Measurements from ENCODE around the gene KRTAP9-1. TPM values are rescaled to one million over a fixed set of nuclear protein-coding genes. Genes with fewer than 3 reads are reported as not detected.
"Not testable (repeated sequence)": the region's sequence is repeated elsewhere in the genome, so short reads cannot be mapped to it uniquely, and the experiment has no call there.

KRTAP9-1 gene
- total and polyA plus RNA-seq, 2 donors (not counting 3 experiments of a cell fraction or from before 2014, with no cell fraction given), result not detected

DNA sequence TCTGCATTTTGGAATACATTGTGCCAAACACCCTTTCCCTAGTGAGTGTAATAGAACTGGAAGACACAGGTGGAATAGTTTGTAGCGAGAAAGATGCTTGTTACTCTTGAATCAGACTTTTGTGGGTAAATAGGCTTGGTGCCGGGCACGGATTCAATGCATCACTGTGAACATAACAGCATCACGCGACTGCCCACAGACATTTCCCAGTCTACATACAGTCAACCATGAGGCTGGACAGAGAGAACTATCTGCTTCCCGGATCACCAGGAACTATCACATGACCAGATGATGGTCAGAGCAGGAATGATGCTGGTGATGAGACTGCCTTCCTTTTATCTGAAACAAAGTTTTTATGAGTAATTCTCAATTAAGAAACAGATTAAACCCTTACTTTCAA is 36.4 kb downstream of the KRTAP9-1 start:
- TF ChIP-seq JUN (IDR thresholded peaks at IDR 0.05; ENCODE audit: borderline replicate concordance, insufficient read depth, insufficient read length, low read depth), result no peak
- TF ChIP-seq, protein P1, sequence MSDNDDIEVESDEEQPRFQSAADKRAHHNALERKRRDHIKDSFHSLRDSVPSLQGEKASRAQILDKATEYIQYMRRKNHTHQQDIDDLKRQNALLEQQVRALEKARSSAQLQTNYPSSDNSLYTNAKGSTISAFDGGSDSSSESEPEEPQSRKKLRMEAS (IDR thresholded peaks at IDR 0.05; ENCODE audit: insufficient read depth, insufficient read length), result no peak
- no peak for TF ChIP-seq GATA2 (IDR thresholded peaks at IDR 0.05; ENCODE audit: insufficient read depth, insufficient read length, low read depth, low read length)
- no peak for TF ChIP-seq EZH2 (IDR thresholded peaks at IDR 0.05; ENCODE audit: borderline replicate concordance, low read depth, low read length, severe bottlenecking)
- TF ChIP-seq POLR2A (IDR thresholded peaks at IDR 0.05; ENCODE audit: low read depth, low read length), result no peak
- TF ChIP-seq FOS (IDR thresholded peaks at IDR 0.05; ENCODE audit: borderline replicate concordance, insufficient read depth, low read length), result no peak
- no peak for TF ChIP-seq POLR2AphosphoS5 (IDR thresholded peaks at IDR 0.05; ENCODE audit: insufficient read depth, low read depth, low read length)
- TF ChIP-seq, protein P2, sequence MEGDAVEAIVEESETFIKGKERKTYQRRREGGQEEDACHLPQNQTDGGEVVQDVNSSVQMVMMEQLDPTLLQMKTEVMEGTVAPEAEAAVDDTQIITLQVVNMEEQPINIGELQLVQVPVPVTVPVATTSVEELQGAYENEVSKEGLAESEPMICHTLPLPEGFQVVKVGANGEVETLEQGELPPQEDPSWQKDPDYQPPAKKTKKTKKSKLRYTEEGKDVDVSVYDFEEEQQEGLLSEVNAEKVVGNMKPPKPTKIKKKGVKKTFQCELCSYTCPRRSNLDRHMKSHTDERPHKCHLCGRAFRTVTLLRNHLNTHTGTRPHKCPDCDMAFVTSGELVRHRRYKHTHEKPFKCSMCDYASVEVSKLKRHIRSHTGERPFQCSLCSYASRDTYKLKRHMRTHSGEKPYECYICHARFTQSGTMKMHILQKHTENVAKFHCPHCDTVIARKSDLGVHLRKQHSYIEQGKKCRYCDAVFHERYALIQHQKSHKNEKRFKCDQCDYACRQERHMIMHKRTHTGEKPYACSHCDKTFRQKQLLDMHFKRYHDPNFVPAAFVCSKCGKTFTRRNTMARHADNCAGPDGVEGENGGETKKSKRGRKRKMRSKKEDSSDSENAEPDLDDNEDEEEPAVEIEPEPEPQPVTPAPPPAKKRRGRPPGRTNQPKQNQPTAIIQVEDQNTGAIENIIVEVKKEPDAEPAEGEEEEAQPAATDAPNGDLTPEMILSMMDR (IDR thresholded peaks at IDR 0.05; ENCODE audit: extremely low read depth in 1 of 2, insufficient read depth in 1 of 2, low read depth in 1 of 2, low read length in 2 of 2), result no peak
- TF ChIP-seq MYC (IDR thresholded peaks at IDR 0.05; ENCODE audit: low read depth, low read length), result no peak
- H3K4me1 ChIP-seq (ENCODE audit: control insufficient read depth, extremely low read depth, insufficient read depth, low read length), result no peaks in the 10 kb centered on the region
- intact Hi-C loops (cut with micrococcal nuclease) (no loop called here), dilution Hi-C loops (cut with MboI; ENCODE audit: extremely low pct_ligation_motif_present, low sequenced_read_pairs) (no loop called here)
- CTCF ChIA-PET, result interaction anchor here (0.8 kb wide), 1 partner anchor 9 kb away, joined by 3 read pairs; no protein-coding TSS in a partner anchor
- H3K79me2 ChIP-seq (ENCODE audit: control insufficient read depth, insufficient read depth, low read length), result no peaks in the 10 kb centered on the region
- H3K4me2 ChIP-seq (ENCODE audit: insufficient read depth, low read length), result no peak overlapping the region
- H3K4me3 ChIP-seq (replicated peaks in 1 of 3; ENCODE audit: insufficient read depth in 1 of 3, low read depth in 1 of 3, low read length in 3 of 3), result no peak overlapping the region
- no peak overlapping the region for H3K9ac ChIP-seq (replicated peaks; ENCODE audit: extremely low read depth, insufficient read depth, low read length)
- no peaks in the 10 kb centered on the region for H3K27me3 ChIP-seq (ENCODE audit: control insufficient read depth in 2 of 2, insufficient read depth in 2 of 2, low read length in 2 of 2)
- FAIRE-seq (no peak), DNase-seq (ENCODE audit: low read depth, low spot score) (no peak)
- no peaks in the 10 kb centered on the region for H3K9me3 ChIP-seq (replicated peaks; ENCODE audit: control insufficient read depth, insufficient read depth, low read length)
- H3K27ac ChIP-seq (ENCODE audit: insufficient read depth, low read depth, low read length), result no peak overlapping the region
- no peaks in the 10 kb centered on the region for H4K20me1 ChIP-seq (replicated peaks; ENCODE audit: control insufficient read depth, extremely low read depth, insufficient read depth, low read length)
- no TSS peak for BruUV-seq (replicated peaks)
- H2AFZ ChIP-seq (ENCODE audit: low read depth, low read length), result no peak overlapping the region
- POLR2A ChIA-PET, result no interaction called here
- H3K36me3 ChIP-seq (ENCODE audit: control insufficient read depth in 2 of 2, extremely low read depth in 1 of 2, insufficient read depth in 2 of 2, low read length in 2 of 2), result no peaks in the 10 kb centered on the region
- no peaks in the 10 kb centered on the region for H3K9me1 ChIP-seq (replicated peaks; ENCODE audit: control insufficient read depth, extremely low read depth, insufficient read depth, low read length)

DNA sequence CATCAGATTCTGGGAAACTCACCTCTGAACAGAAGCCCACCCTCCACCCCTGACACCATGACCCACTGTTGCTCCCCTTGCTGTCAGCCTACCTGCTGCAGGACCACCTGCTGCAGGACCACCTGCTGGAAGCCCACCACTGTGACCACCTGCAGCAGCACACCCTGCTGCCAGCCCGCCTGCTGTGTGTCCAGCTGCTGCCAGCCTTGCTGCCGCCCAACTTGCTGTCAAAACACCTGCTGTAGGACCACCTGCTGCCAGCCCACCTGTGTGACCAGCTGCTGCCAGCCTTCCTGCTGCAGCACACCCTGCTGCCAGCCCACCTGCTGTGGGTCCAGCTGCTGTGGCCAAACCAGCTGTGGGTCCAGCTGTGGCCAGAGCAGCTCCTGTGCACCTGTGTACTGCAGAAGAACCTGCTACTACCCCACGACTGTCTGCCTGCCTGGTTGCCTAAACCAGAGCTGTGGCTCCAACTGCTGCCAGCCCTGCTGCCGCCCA is 37.0 kb downstream of the KRTAP9-1 start, which contains the start of gene KRTAP9-2:
KRTAP9-2 (plus strand) TSS at position 51 of the 498 bp plus-strand sequence; CDS start at position 58, 7 bp downstream.
- dilution Hi-C loops (cut with MboI; ENCODE audit: extremely low pct_ligation_motif_present, low sequenced_read_pairs); CTCF ChIA-PET; H3K36me3 ChIP-seq (ENCODE audit: control insufficient read depth in 2 of 2, extremely low read depth in 1 of 2, insufficient read depth in 2 of 2, low read length in 2 of 2); H3K27ac ChIP-seq (ENCODE audit: insufficient read depth, low read depth, low read length); FAIRE-seq; H3K9me3 ChIP-seq (replicated peaks; ENCODE audit: control insufficient read depth, insufficient read depth, low read length); POLR2A ChIA-PET; intact Hi-C loops (cut with micrococcal nuclease); H3K4me1 ChIP-seq (ENCODE audit: control insufficient read depth, extremely low read depth, insufficient read depth, low read length); H3K4me2 ChIP-seq (ENCODE audit: insufficient read depth, low read length); H2AFZ ChIP-seq (ENCODE audit: low read depth, low read length); H3K4me3 ChIP-seq (replicated peaks in 1 of 3; ENCODE audit: insufficient read depth in 1 of 3, low read depth in 1 of 3, low read length in 3 of 3); H3K79me2 ChIP-seq (ENCODE audit: control insufficient read depth, insufficient read depth, low read length); H4K20me1 ChIP-seq (replicated peaks; ENCODE audit: control insufficient read depth, extremely low read depth, insufficient read depth, low read length); BruUV-seq (replicated peaks); H3K9ac ChIP-seq (replicated peaks; ENCODE audit: extremely low read depth, insufficient read depth, low read length); H3K9me1 ChIP-seq (replicated peaks; ENCODE audit: control insufficient read depth, extremely low read depth, insufficient read depth, low read length); DNase-seq (ENCODE audit: low read depth, low spot score); H3K27me3 ChIP-seq (ENCODE audit: control insufficient read depth in 2 of 2, insufficient read depth in 2 of 2, low read length in 2 of 2): not testable (repeated sequence)

All from endothelial cell of umbilical vein (primary cell).